Measurements from ENCODE around the gene BRI3.

Gene BRI3

GRCh38 chr7:98254516-98254915, 27.0 kb upstream of the BRI3 start:
- DNase-seq: no peak

- no peak for DNase-seq
Observed at GRCh38 chr7:98254951-98255610, 26.4 kb upstream of the BRI3 start.

- DNase-seq: no peak
Observed at GRCh38 chr7:98256431-98256830, 25.1 kb upstream of the BRI3 start.

GRCh38 chr7:98257701-98258100, 23.8 kb upstream of the BRI3 start:
- DNase-seq: no peak

GRCh38 chr7:98265841-98266271, 15.6 kb upstream of the BRI3 start:
- DNase-seq: no peak

- no peak for DNase-seq
Observed at GRCh38 chr7:98266840-98267239, 14.6 kb upstream of the BRI3 start.

- DNase-seq: no peak
Observed at GRCh38 chr7:98267303-98267702, 14.2 kb upstream of the BRI3 start.

- DNase-seq: no peak
Observed at GRCh38 chr7:98276241-98276761, 5.2 kb upstream of the BRI3 start.

- no peak for DNase-seq
Observed at GRCh38 chr7:98278408-98278807, 3.1 kb upstream of the BRI3 start.

- no peak for DNase-seq
Observed at GRCh38 chr7:98278936-98279335, 2.5 kb upstream of the BRI3 start.

GRCh38 chr7:98280296-98280695, 1.2 kb upstream of the BRI3 start:
- DNase-seq: no peak

GRCh38 chr7:98281757-98282606, 496 bp downstream of the BRI3 start:
- no peak for DNase-seq

GRCh38 chr7:98282703-98283102, 1.2 kb downstream of the BRI3 start:
- no peak for DNase-seq

- DNase-seq: no peak
Observed at GRCh38 chr7:98283127-98283886, 1.8 kb downstream of the BRI3 start.

GRCh38 chr7:98283887-98284222, 2.4 kb downstream of the BRI3 start:
- no peak for DNase-seq

- DNase-seq: no peak
Observed at GRCh38 chr7:98284335-98285036, 3.0 kb downstream of the BRI3 start.

- DNase-seq: no peak
Observed at GRCh38 chr7:98285157-98286092, 3.9 kb downstream of the BRI3 start.

GRCh38 chr7:98286093-98286539, 4.6 kb downstream of the BRI3 start:
- DNase-seq: no peak

GRCh38 chr7:98286701-98287485, 5.4 kb downstream of the BRI3 start:
- DNase-seq: no peak

GRCh38 chr7:98287486-98287959, 6.0 kb downstream of the BRI3 start:
- no peak for DNase-seq
